Measurements from ENCODE around the gene HOXC11.

The HOXC11 gene

GRCh38 chr12:53972722-53973235, at the start of gene HOXC11:
Gene HOXC11, plus strand, starts transcription at chr12:53973126. Its CDS starts 116 bp downstream, at chr12:53973242.
- no peak for DNase-seq

- DNase-seq, result no peak
Measured at GRCh38 chr12:53924521-53925405, 48.2 kb upstream of the HOXC11 start.

DNA sequence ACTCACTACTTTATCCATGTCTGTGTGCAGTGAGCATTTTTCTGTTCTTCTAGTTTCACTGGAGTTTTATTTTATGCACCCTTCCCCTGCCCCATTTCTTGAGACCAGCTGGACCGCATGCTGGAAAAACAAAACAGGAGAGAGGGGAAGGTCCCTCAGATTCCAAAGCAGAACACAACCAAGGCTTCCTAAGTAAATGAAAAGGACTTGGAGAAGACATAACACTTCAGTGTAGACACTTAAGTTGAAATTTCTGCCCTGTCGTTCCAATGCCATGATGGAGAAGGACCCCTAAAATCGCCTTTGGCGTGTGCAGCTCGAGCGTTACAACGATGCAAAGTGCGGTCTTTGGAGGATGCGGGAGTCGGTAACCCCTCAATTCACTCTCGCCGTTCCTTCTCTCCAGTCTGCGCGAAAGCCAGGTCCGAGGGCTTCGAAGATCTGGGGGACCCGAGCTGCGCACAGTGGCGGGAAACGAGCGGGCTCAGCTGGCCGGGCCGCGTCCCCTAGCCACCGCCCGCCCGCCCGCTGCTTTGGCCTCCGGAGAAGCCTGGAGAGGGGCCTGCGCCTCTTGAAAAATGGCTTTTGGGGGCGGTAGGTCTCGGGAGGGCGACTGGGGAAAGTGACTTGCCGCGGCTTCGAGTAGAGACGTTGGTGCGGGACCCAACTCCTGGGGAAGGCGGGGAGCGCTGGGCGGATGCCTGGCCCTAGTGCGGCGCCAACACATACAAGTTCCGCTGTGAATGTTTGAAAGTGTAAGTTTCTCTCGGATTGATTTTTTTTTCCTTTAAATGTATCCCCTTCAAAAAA, 45.5 kb upstream of the HOXC11 start:
- no peak for DNase-seq

- DNase-seq, result no peak
Measured at GRCh38 chr12:53928054-53928835, 44.7 kb upstream of the HOXC11 start.

- DNase-seq, result no peak
Measured at GRCh38 chr12:53929527-53929926, 43.4 kb upstream of the HOXC11 start.

GRCh38 chr12:53930591-53931255, 42.2 kb upstream of the HOXC11 start:
- DNase-seq, result no peak

- no peak for DNase-seq
Measured at GRCh38 chr12:53931844-53932581, 40.9 kb upstream of the HOXC11 start.

- DNase-seq, result no peak
Measured at GRCh38 chr12:53932915-53933314, 40.0 kb upstream of the HOXC11 start.

DNA sequence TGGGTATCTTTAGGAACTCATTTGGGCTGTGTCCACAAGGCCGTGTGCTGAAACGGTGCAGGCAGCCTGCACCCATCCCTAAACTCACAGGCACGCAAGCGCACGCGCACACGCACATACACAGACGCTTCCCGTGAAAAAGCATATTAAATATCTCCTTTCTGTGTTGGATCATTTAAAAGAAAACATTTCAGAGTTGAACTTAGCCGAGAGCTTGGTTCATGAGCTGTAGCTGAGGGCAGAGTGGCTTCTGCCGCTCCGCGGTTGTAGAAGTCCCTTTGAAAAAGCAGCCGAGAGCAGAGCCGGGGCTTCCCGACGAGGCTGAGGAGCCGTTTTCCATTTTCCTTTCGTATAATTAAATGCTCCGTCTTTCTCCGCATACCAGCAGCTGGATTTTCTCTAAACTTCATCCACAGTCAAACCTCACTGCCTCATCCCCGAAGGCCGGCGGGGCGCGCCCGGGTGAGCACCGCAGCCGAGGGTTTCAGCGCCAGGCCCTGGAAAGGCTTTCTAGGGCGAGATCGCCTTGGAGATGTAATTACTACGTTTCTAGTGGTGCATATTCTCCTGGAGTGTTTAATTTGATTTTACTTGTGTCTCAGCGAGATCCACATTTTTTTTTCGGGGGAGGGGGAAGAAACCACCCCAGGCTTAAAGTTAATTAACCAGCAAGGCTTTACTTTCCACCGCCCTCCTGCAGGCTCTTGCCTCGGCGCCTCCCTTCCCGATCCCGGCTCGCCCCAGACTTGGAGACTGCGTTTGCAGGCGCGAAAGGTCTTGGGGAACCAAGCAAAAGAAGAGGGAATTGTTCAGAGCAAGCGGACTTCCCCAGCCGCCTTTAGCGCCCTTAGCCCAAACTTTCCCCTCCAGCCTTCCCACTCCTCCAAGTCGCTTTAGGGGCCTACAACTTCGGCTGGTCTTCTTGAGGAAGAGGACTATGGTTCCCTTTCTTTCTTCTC, 37.3 kb upstream of the HOXC11 start:
- no peak for DNase-seq

GRCh38 chr12:53937099-53937498, 35.8 kb upstream of the HOXC11 start:
- DNase-seq, result no peak

GRCh38 chr12:53937596-53938325, 35.2 kb upstream of the HOXC11 start:
- DNase-seq, result no peak

DNA sequence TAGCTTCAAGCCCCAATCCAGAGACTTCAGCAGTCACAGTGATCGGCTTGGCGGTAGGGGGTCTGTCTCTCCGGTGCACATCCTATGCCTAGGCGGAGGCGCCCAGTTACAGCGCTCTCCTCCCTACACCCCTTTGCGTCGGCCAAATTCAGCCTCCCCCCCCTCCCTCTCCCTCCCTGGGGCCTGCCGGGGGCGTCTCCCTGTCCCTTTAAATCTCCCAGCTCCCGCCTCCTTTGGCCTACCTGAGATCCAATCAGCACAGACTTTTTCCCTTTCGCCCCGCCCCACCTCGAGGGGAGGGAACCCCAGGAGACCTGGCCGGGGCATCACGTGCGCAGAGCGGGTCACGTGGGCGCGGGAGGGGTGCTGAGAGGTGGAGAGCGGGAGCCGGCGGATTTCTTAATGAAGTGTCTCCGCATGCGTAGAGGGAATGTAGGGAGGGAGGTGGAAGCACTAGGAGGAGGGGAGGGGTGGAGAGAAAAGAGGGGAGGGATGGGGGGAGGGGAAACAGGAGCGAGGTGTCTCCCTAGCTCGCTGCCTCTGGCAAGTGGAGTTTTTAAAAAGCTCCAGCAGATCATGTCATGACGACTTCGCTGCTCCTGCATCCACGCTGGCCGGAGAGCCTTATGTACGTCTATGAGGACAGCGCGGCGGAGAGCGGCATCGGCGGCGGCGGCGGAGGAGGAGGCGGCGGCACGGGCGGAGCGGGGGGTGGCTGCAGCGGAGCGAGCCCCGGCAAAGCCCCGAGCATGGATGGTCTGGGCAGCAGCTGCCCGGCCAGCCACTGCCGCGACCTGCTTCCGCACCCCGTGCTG, 34.4 kb upstream of the HOXC11 start, which contains the start of gene HOXC13:
Gene HOXC13, plus strand, starts transcription at position 506 of the 815 bp plus-strand sequence. Its CDS starts 76 bp downstream, at position 582.
- DNase-seq, result no peak

DNA sequence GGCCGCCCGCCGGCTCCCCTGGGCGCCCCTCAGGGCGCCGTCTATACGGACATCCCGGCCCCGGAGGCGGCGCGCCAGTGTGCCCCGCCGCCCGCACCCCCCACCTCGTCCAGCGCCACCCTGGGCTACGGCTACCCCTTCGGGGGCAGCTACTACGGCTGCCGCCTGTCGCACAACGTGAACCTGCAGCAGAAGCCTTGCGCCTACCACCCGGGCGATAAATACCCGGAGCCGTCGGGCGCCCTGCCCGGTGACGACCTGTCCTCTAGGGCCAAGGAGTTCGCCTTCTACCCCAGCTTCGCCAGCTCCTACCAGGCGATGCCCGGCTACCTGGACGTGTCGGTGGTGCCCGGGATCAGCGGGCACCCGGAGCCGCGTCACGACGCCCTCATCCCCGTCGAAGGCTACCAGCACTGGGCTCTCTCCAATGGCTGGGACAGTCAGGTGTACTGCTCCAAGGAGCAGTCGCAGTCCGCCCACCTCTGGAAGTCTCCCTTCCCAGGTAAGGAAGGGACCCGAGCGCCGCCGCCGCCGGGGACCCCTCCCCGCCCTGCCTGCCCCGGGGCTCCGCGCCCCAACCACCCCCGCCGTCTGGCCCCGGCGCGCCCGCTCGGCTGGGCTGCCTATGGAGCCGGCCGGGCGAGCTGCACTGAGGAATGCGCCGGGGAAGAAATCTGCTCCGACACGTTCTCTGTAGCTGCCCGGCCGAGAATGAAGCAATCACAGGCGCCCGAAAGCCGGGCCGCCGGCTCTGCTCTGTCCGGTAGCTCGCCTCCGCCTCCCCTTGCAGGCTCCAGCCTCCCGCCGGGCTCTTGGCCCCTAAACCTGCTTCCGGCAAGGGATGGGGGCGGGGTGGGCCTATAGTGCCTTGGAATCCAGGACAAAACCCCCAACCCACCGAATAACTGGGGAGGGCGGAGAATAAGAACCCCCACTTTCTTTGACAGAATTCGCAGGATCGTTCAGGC, 33.5 kb upstream of the HOXC11 start:
- no peak for DNase-seq

DNA sequence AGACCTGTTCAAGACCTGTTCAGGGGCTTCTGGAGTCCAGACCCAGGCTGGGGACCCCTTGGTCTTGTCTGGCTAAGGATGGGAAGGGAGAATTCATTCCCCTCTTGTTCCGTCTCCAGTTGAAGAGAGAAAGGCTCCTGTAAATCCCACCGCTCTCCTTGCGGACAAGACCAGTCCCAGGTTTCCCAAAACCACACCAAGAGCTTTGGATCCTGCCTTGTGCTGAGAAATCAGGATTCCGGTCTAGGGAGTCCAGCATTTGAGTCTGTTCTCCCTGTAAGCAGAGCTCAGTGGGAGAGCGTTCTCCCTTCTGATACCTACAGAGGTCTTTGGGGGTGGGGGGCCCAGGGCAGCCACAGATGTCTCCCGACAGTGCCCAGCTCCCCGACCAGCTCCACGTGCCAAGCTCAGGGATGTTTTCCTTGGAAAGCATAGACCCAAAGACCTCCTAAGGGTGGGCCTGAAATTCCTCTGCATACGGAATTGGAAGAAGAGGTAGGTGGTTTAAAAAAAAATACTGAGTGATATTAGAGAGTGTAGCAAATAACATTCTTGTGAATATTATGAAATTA, 32.4 kb upstream of the HOXC11 start:
- DNase-seq, result no peak

DNA sequence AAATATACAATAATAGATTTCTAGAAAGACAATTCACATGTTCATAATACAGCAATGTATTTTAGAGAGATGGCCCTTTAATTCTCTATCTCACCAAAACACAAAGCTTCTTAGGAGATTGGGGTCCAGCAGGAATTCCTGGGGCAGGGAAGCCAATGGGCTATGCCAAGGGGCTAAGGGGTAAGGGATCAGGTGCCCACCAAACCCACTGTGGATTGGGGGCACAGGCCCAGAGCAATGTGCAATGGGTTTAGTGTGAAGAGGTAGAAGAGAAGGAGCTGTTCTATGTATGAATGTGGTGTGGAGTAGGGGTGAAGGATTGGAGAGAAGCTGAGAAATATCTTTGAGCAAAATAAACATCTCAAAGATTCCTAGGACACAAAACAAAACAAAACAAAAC, 31.7 kb upstream of the HOXC11 start:
- no peak for DNase-seq

GRCh38 chr12:53941750-53942149, 31.2 kb upstream of the HOXC11 start:
- DNase-seq, result no peak

GRCh38 chr12:53942467-53942997, 30.4 kb upstream of the HOXC11 start:
- DNase-seq, result no peak

All from right forelimb (tissue), 1 donor.